Progenitor cell of endocrine pancreas (in vitro differentiated cells): ENCODE data around the gene ZDHHC11B. TPM values are rescaled to one million over a fixed set of nuclear protein-coding genes. Genes with fewer than 3 reads are reported as not detected.
"Not testable (repeated sequence)": the region's sequence is repeated elsewhere in the genome, so short reads cannot be mapped to it uniquely, and the experiment has no call there.

Experiments
- DNase-seq: peaks from one replicate; pipeline ENCODE4 v3.0.0; 2021; ENCODE audit warnings: low spot score; ENCODE audit not compliant: unreplicated experiment
- H3K27ac Mint-ChIP-seq: 2 replicates; pipeline ENCODE4 v1.8.0; 2021; ENCODE audit warnings: mild to moderate bottlenecking, moderate library complexity, mixed read lengths
- H3K27me3 Mint-ChIP-seq: 2 replicates; pipeline ENCODE4 v1.8.0; 2021; ENCODE audit warnings: mixed read lengths
- H3K36me3 Mint-ChIP-seq: 2 replicates; pipeline ENCODE4 v1.8.0; 2022; ENCODE audit warnings: mixed read lengths; ENCODE audit not compliant: insufficient read depth
- H3K4me1 Mint-ChIP-seq: 2 replicates; pipeline ENCODE4 v1.8.0; 2021; ENCODE audit warnings: low read depth, mixed read lengths
- H3K4me3 Mint-ChIP-seq: 2 replicates; pipeline ENCODE4 v1.8.0; 2021; ENCODE audit warnings: low read depth, mild to moderate bottlenecking, moderate library complexity, mixed read lengths
- H3K9me3 Mint-ChIP-seq: 2 replicates; pipeline ENCODE4 v1.8.0; 2021; ENCODE audit warnings: low read depth, mixed read lengths
- total RNA-seq: library from RNA; stranded (reverse); gene quantifications from 2 replicates; pipeline ENCODE4 v1.2.1, GENCODE V29; 2021
- TF ChIP-seq, protein P1 (sequence below): fragments of 200-600 bp; sonication (generic); IDR thresholded peaks from one replicate; pipeline ENCODE4 v1.5.0; 2021; ENCODE audit warnings: antibody characterized with exemption, mild to moderate bottlenecking; ENCODE audit not compliant: unreplicated experiment

Gene ZDHHC11B
- total RNA-seq, 1 donor from 2014 or later = 8.7 TPM

- Mint-ChIP-seq H3K27me3 (peaks cover under 1% of the 10 kb centered on the region), H3K27ac (no peak overlapping the region), H3K4me1 (no peaks in the 10 kb centered on the region), H3K9me3 (no peaks in the 10 kb centered on the region), H3K36me3 (peaks cover 2% of the 10 kb centered on the region), H3K4me3 (no peak overlapping the region)
- no peak for DNase-seq
- TF ChIP-seq, protein P1, sequence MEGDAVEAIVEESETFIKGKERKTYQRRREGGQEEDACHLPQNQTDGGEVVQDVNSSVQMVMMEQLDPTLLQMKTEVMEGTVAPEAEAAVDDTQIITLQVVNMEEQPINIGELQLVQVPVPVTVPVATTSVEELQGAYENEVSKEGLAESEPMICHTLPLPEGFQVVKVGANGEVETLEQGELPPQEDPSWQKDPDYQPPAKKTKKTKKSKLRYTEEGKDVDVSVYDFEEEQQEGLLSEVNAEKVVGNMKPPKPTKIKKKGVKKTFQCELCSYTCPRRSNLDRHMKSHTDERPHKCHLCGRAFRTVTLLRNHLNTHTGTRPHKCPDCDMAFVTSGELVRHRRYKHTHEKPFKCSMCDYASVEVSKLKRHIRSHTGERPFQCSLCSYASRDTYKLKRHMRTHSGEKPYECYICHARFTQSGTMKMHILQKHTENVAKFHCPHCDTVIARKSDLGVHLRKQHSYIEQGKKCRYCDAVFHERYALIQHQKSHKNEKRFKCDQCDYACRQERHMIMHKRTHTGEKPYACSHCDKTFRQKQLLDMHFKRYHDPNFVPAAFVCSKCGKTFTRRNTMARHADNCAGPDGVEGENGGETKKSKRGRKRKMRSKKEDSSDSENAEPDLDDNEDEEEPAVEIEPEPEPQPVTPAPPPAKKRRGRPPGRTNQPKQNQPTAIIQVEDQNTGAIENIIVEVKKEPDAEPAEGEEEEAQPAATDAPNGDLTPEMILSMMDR = no peak
These were observed 92.6 kb downstream of the ZDHHC11B start for GRCh38 chr5:691817-692528.

DNA sequence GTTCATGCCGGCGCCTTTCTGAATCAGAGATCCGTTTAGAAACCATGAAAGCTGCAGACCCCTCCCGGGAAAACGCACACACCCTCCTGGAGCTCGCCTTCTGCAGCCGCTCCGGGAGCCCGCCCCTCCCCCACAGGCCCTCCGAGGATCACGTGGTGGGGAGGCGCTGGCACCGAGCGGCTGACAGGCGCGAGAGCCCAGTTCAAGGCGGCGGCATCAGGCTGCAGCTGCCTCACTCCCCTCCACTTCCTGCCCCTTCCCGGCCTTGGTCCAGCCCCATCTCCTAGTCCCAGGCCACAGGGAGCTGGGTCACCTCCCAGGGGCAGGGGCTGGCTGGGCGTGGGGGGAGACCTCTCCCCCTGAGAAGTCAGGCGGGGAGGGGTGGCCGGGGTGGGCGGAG lies 93.5 kb downstream of the ZDHHC11B start:
- not testable (repeated sequence) for H3K9me3 Mint-ChIP-seq, H3K36me3 Mint-ChIP-seq, DNase-seq, H3K4me1 Mint-ChIP-seq, H3K4me3 Mint-ChIP-seq, H3K27me3 Mint-ChIP-seq, H3K27ac Mint-ChIP-seq

DNA sequence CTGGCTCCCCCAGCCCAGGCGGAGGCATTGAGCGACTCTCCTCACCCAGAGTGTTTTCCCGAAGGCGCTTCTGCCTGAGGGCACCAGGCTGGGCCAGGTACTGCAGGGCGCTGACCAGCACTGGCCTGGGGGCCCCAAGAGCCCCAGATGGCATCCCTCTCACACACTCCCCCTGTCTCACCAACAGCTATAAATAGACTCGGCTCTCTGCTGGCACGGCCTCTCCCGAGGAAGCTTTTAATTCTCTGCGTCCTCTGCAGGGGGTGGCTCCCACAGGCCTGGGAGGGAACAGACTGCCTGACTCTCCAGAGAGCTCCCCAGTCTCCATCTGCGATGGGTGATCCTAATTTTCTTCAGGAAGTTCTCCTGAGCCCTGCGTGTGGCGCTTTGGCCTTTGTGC lies 94.2 kb downstream of the ZDHHC11B start:
- H3K4me1 Mint-ChIP-seq, H3K9me3 Mint-ChIP-seq, H3K36me3 Mint-ChIP-seq, H3K27me3 Mint-ChIP-seq, DNase-seq, H3K4me3 Mint-ChIP-seq, H3K27ac Mint-ChIP-seq: not testable (repeated sequence)

DNA sequence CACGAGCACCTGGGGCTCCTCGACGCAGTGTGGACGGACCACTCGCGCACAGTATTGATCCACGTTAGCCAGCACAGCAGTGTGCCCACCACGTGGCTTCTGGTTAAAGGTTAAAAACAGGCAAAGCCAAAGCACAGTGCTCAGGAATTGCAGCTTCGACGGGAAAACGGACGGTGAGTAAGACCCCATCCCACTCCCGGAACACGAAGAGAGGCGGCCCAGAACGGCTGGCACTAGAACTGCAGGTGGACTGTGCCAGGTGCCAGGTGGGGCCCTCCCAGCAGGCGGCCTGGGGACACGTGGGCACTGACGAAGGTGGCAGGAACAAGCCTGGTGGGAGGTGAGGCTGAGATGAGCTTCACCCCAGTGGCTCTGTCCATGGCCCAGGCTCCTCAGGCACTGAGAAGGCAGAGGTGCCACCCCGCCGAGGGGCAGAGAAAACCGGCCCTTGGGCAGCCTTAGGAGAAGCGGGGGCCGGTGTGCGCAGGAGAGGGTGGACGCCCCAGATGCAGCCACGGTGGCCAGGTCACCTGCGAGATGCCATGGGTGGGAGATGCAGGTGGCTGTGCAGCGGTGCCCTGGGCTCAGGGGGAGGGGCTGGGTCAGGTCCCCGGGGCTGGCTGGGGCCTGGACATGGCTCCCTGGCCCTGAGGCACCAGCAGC lies 96.0 kb downstream of the ZDHHC11B start:
- not testable (repeated sequence) for H3K27me3 Mint-ChIP-seq, H3K4me3 Mint-ChIP-seq, H3K4me1 Mint-ChIP-seq, H3K9me3 Mint-ChIP-seq, H3K36me3 Mint-ChIP-seq, DNase-seq, H3K27ac Mint-ChIP-seq

GRCh38 chr5:686936-687335 lies 97.6 kb downstream of the ZDHHC11B start:
- not testable (repeated sequence) for H3K4me1 Mint-ChIP-seq, H3K36me3 Mint-ChIP-seq, DNase-seq, H3K9me3 Mint-ChIP-seq, H3K27me3 Mint-ChIP-seq, H3K27ac Mint-ChIP-seq, H3K4me3 Mint-ChIP-seq

GRCh38 chr5:686172-686523 lies 98.4 kb downstream of the ZDHHC11B start:
- H3K4me3 Mint-ChIP-seq, H3K36me3 Mint-ChIP-seq, DNase-seq, H3K27ac Mint-ChIP-seq, H3K9me3 Mint-ChIP-seq, H3K4me1 Mint-ChIP-seq, H3K27me3 Mint-ChIP-seq: not testable (repeated sequence)

DNA sequence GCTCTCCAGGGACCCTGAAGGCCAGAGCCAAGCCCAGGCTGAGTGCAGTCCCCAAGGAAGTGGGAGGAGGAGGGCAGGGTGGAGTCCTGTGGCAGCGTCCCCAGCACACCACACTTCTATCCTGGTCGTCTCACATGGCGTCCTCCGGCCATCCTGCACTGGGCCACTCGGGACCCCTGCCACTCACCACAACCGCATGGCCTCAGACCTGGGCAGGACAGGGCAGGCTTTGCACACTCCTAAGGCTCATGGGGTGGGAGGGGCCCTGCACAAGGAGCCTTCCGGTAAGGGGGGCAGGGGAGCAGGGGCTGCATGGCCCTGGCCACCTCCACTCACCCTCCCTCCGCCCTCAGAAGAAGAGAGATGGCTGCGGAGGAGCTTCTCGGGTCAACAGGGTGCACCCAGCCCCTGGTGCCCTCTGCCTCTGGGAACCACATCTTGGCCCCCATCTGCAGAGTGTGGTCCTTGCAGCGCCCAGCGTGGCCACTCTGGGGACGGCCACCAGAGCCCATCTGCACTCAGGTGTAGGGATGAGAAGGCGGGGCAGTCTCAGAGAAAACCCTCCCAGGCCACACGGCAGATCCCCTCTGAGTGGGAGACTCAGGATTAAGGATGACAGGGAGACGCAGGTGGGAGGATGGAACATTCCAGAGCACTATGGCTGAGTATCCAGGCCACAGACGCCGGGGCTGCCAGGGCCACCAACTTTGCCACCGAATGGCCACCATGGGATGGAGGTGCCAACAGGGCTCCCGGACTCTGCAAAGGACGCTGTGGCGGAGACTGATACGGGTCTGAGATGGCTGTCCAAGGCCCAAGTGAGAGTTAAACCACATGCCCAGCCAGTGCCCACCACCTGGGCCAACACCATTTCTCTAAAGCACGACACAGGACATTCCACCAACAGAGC lies 99.0 kb downstream of the ZDHHC11B start:
- Mint-ChIP-seq H3K36me3 (no peaks in the 10 kb centered on the region), H3K27me3 (peaks cover 9% of the 10 kb centered on the region), H3K9me3 (no peaks in the 10 kb centered on the region), H3K27ac (no peak overlapping the region), H3K4me1 (no peaks in the 10 kb centered on the region), H3K4me3 (no peak overlapping the region)
- TF ChIP-seq, protein P1 = no peak
- DNase-seq = no peak
